ENCODE measurements around the gene EIF2B2.

GRCh38 chr14:75001261-75001660, 1.5 kb upstream of the EIF2B2 start:
- TF ChIP-seq, protein P1, sequence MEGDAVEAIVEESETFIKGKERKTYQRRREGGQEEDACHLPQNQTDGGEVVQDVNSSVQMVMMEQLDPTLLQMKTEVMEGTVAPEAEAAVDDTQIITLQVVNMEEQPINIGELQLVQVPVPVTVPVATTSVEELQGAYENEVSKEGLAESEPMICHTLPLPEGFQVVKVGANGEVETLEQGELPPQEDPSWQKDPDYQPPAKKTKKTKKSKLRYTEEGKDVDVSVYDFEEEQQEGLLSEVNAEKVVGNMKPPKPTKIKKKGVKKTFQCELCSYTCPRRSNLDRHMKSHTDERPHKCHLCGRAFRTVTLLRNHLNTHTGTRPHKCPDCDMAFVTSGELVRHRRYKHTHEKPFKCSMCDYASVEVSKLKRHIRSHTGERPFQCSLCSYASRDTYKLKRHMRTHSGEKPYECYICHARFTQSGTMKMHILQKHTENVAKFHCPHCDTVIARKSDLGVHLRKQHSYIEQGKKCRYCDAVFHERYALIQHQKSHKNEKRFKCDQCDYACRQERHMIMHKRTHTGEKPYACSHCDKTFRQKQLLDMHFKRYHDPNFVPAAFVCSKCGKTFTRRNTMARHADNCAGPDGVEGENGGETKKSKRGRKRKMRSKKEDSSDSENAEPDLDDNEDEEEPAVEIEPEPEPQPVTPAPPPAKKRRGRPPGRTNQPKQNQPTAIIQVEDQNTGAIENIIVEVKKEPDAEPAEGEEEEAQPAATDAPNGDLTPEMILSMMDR (IDR thresholded peaks at IDR 0.05), result no peak
- no peak for TF ChIP-seq POLR2A (IDR thresholded peaks at IDR 0.05)

Data from lower leg skin (tissue), 3 donors.